ENCODE data around the gene TTC28.

DNA sequence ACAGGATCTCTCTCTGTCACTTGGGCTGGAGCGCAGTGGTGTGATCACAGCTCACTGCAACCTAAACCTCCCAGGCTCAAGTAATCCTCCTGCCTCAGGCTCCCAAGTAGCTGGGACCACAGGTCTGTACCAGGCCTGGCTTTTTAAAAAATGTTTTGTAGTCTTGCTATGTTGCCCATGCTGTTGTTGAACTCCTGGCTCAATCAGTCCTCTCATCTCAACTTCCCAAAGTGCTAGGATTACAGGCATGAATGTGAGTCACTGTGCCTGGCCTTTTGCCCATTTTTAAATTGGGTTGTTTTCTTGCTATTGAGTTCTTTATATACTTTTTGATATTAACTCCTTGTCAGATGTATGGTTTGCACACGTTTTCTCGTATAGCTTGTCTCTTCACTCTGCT, 727.5 kb downstream of the TTC28 start:
- TF ChIP-seq, protein P1, sequence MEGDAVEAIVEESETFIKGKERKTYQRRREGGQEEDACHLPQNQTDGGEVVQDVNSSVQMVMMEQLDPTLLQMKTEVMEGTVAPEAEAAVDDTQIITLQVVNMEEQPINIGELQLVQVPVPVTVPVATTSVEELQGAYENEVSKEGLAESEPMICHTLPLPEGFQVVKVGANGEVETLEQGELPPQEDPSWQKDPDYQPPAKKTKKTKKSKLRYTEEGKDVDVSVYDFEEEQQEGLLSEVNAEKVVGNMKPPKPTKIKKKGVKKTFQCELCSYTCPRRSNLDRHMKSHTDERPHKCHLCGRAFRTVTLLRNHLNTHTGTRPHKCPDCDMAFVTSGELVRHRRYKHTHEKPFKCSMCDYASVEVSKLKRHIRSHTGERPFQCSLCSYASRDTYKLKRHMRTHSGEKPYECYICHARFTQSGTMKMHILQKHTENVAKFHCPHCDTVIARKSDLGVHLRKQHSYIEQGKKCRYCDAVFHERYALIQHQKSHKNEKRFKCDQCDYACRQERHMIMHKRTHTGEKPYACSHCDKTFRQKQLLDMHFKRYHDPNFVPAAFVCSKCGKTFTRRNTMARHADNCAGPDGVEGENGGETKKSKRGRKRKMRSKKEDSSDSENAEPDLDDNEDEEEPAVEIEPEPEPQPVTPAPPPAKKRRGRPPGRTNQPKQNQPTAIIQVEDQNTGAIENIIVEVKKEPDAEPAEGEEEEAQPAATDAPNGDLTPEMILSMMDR (conservative IDR thresholded peaks at IDR 0.05 in 1 of 2, IDR thresholded peaks at IDR 0.05 in 1 of 2; ENCODE audit: low read depth in 1 of 2, low read length in 2 of 2), result no peak
- no peak for TF ChIP-seq EZH2 (IDR thresholded peaks at IDR 0.05; ENCODE audit: low read length, missing control alignments)
